Adrenal gland (tissue), 5 donors: ENCODE results near the gene ZNF311.

Experiments
- POLR2A ChIP-seq, 2 donors: fragments of 450-650 bp; IDR thresholded peaks; one replicate each; pipeline ENCODE4 v1.6.1; 2017; ENCODE audit warnings: antibody characterized with exemption in 2 of 2, mild to moderate bottlenecking in 2 of 2, moderate library complexity in 1 of 2
- TF ChIP-seq, protein P1 (sequence below), 6 experiments: fragments of 450-650 bp in 4 of 6; fragments of 200-600 bp in 2 of 6; sonication (generic) in 1 of 6; IDR thresholded peaks; 1 replicate in 5 of 6; 2 replicates in 1 of 6; pipeline versions ENCODE4 v1.5.1 to v1.8.0; 2016 to 2021; ENCODE audit warnings: antibody characterized with exemption in 6 of 6, mild to moderate bottlenecking in 2 of 6, moderate library complexity in 1 of 6
- donor health status: DM: no; HTN: no; CAD: no.

DNA sequence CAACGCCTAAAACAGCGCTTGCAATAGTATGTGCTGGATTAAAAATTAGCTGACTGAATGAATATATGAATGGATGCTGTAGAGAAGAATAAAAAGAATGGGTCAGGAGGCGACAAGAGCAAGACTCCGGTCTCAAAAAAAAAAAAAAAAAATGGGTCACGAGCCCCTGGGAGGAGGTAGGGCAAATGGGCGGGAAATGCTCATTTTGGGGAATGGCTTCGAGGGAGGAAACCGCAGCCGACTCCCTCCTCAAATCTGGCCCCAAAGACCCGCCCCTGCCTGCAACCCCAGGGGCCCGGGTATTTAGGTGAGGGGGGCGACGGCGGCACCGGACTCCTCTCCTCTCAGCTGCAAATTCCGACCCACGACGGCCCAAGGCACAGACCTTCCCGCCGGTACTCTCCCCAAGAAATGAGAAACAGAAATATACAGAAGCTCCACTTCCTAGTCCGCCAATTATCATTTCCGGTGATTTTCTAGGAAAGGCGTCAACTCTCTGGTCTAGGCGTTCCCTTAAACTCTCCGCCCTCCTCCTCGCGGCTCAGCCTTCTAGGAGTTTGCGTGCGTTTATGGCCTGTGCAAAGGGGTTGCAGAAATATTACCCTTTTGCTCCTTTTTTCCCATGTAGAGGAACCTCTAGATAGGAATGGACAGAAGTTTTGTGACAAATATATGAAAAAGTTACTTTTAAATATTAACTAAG, at the start of gene ZNF311:
- TF ChIP-seq, protein P1, sequence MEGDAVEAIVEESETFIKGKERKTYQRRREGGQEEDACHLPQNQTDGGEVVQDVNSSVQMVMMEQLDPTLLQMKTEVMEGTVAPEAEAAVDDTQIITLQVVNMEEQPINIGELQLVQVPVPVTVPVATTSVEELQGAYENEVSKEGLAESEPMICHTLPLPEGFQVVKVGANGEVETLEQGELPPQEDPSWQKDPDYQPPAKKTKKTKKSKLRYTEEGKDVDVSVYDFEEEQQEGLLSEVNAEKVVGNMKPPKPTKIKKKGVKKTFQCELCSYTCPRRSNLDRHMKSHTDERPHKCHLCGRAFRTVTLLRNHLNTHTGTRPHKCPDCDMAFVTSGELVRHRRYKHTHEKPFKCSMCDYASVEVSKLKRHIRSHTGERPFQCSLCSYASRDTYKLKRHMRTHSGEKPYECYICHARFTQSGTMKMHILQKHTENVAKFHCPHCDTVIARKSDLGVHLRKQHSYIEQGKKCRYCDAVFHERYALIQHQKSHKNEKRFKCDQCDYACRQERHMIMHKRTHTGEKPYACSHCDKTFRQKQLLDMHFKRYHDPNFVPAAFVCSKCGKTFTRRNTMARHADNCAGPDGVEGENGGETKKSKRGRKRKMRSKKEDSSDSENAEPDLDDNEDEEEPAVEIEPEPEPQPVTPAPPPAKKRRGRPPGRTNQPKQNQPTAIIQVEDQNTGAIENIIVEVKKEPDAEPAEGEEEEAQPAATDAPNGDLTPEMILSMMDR (IDR thresholded peaks at IDR 0.05), result no peak
- TF ChIP-seq POLR2A (IDR thresholded peaks at IDR 0.05), result no peak
